ENCODE results near the gene PFKFB2. TPM values are rescaled to one million over a fixed set of nuclear protein-coding genes. Genes with fewer than 3 reads are reported as not detected.

The PFKFB2 gene
- total RNA-seq, 1 experiment from 2014 or later: 35.6 TPM

DNA sequence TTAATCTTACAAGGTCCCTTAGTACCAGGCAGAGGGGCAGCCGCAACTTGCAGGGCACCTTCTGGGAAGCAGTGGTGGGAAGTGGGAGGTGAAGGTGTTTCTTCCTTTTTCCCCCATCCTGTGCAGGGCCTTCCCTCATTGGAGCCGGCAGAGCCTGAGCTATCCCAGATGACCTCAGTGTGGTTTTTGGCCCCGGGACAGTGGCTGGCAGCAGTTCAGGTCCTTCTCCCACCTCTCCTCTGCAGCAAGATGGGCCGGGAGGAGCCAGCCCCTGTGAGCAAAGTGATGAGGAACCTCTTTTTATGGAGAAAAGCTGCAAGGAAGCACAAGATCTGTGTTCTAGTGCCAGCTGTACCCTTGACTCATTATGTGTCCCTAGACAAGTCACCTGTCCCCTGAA, 6.8 kb downstream of the PFKFB2 start:
- H3K36me3 ChIP-seq (ENCODE audit: control insufficient read depth, insufficient read depth, low read length): peaks cover 2% of the 10 kb centered on the region
- ATAC-seq (no peak), DNase-seq (ENCODE audit: low read depth, low spot score) (no peak)
- TF ChIP-seq, protein P1, sequence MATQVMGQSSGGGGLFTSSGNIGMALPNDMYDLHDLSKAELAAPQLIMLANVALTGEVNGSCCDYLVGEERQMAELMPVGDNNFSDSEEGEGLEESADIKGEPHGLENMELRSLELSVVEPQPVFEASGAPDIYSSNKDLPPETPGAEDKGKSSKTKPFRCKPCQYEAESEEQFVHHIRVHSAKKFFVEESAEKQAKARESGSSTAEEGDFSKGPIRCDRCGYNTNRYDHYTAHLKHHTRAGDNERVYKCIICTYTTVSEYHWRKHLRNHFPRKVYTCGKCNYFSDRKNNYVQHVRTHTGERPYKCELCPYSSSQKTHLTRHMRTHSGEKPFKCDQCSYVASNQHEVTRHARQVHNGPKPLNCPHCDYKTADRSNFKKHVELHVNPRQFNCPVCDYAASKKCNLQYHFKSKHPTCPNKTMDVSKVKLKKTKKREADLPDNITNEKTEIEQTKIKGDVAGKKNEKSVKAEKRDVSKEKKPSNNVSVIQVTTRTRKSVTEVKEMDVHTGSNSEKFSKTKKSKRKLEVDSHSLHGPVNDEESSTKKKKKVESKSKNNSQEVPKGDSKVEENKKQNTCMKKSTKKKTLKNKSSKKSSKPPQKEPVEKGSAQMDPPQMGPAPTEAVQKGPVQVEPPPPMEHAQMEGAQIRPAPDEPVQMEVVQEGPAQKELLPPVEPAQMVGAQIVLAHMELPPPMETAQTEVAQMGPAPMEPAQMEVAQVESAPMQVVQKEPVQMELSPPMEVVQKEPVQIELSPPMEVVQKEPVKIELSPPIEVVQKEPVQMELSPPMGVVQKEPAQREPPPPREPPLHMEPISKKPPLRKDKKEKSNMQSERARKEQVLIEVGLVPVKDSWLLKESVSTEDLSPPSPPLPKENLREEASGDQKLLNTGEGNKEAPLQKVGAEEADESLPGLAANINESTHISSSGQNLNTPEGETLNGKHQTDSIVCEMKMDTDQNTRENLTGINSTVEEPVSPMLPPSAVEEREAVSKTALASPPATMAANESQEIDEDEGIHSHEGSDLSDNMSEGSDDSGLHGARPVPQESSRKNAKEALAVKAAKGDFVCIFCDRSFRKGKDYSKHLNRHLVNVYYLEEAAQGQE (IDR thresholded peaks at IDR 0.05; ENCODE audit: insufficient read depth in 1 of 2, low read depth in 2 of 2, low read length in 1 of 2): no peak
- no peak for TF ChIP-seq POLR2AphosphoS5 (IDR thresholded peaks at IDR 0.05; ENCODE audit: low read depth, low read length)
- TF ChIP-seq, protein P2, sequence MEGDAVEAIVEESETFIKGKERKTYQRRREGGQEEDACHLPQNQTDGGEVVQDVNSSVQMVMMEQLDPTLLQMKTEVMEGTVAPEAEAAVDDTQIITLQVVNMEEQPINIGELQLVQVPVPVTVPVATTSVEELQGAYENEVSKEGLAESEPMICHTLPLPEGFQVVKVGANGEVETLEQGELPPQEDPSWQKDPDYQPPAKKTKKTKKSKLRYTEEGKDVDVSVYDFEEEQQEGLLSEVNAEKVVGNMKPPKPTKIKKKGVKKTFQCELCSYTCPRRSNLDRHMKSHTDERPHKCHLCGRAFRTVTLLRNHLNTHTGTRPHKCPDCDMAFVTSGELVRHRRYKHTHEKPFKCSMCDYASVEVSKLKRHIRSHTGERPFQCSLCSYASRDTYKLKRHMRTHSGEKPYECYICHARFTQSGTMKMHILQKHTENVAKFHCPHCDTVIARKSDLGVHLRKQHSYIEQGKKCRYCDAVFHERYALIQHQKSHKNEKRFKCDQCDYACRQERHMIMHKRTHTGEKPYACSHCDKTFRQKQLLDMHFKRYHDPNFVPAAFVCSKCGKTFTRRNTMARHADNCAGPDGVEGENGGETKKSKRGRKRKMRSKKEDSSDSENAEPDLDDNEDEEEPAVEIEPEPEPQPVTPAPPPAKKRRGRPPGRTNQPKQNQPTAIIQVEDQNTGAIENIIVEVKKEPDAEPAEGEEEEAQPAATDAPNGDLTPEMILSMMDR (IDR thresholded peaks at IDR 0.05): no peak
- TF ChIP-seq SIN3A (IDR thresholded peaks at IDR 0.05; ENCODE audit: borderline replicate concordance, insufficient read depth, low read depth, low read length): no peak
- TF ChIP-seq TCF7L2 (IDR thresholded peaks at IDR 0.05; ENCODE audit: low read depth, low read length): no peak
- 0 out of 2 replicates have a peak, but pooled peaks cover 2% of the 10 kb centered on the region for H3K4me1 ChIP-seq (ENCODE audit: control insufficient read depth, insufficient read depth, low read length)
- ChIA-PET POLR2A (no interaction called here), CTCF (no interaction called here)
- intact Hi-C loops (cut with micrococcal nuclease; ENCODE audit: unreplicated experiment): no loop called here
- in situ Hi-C loops (cut with HindIII; ENCODE audit: low pct_unique_long_range_greater_than_20kb, low sequenced_read_pairs): no loop called here
- H3K4me3 ChIP-seq (ENCODE audit: low read depth in 2 of 2, low read length in 2 of 2): no peak overlapping the region
- no peak overlapping the region for H3K27ac ChIP-seq (ENCODE audit: low read length)
- no peaks in the 10 kb centered on the region for H3K9me3 ChIP-seq (ENCODE audit: control insufficient read depth, insufficient read depth, low read depth, low read length)
- no TSS peak for BruUV-seq (replicated peaks)
- H3K27me3 ChIP-seq (ENCODE audit: control insufficient read depth, insufficient read depth, low read length): no peaks in the 10 kb centered on the region

DNA sequence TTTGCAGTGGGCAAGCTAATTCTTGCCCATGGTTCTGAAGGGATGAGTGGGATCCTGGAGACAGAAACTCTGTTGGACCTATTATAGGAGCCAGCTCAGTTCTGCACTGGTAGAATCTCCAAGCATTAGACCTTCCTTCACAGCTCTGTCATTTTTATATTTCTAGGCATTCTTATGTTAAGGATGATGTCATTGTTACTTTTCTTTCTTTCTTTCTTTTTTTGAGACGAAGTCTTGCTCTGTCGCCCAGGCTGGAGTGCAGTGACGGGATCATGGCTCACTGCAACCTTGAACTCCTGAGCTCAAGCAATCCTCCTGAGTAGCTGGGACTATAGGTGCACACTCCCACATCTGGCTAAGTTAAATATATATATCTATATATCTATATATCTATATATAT, 7.5 kb downstream of the PFKFB2 start:
- Histone ChIP-seq H3K27ac (ENCODE audit: low read length) (no peak overlapping the region), H3K36me3 (ENCODE audit: control insufficient read depth, insufficient read depth, low read length) (peaks cover 3% of the 10 kb centered on the region), H3K4me1 (ENCODE audit: control insufficient read depth, insufficient read depth, low read length) (no peaks in the 10 kb centered on the region), H3K27me3 (ENCODE audit: control insufficient read depth, insufficient read depth, low read length) (no peaks in the 10 kb centered on the region), H3K9me3 (ENCODE audit: control insufficient read depth, insufficient read depth, low read depth, low read length) (no peaks in the 10 kb centered on the region), H3K4me3 (ENCODE audit: low read depth in 2 of 2, low read length in 2 of 2) (no peak overlapping the region)
- no TSS peak for BruUV-seq (replicated peaks)
- in situ Hi-C loops (cut with HindIII; ENCODE audit: low pct_unique_long_range_greater_than_20kb, low sequenced_read_pairs) (no loop called here), intact Hi-C loops (cut with micrococcal nuclease; ENCODE audit: unreplicated experiment) (no loop called here)
- ChIA-PET CTCF (no interaction called here), POLR2A (no interaction called here)
- TF ChIP-seq, protein P1 (IDR thresholded peaks at IDR 0.05; ENCODE audit: insufficient read depth in 1 of 2, low read depth in 2 of 2, low read length in 1 of 2): no peak
- TF ChIP-seq, protein P2 (IDR thresholded peaks at IDR 0.05): no peak
- TF ChIP-seq SIN3A (IDR thresholded peaks at IDR 0.05; ENCODE audit: borderline replicate concordance, insufficient read depth, low read depth, low read length) (no peak), POLR2AphosphoS5 (IDR thresholded peaks at IDR 0.05; ENCODE audit: low read depth, low read length) (no peak), TCF7L2 (IDR thresholded peaks at IDR 0.05; ENCODE audit: low read depth, low read length) (no peak)
- ATAC-seq (no peak), DNase-seq (ENCODE audit: low read depth, low spot score) (no peak)
